GM23338 (cell line): Measurements from ENCODE around the gene ABCC5.

Experiments
- CREB1 ChIP-seq: fragments of 250-450 bp; sonication (Bioruptor Pico); IDR thresholded peaks from 2 replicates; pipeline ENCODE4 v1.5.0; 2020; ENCODE audit warnings: low read depth, mild to moderate bottlenecking, moderate library complexity
- CTCF ChIP-seq, 2 experiments: fragments of 200-600 bp in 1 of 2; sonication (generic) in 1 of 2; conservative IDR thresholded peaks; 2 replicates each; pipeline versions ENCODE4 v1.5.1 to v1.6.1; 2016 to 2017; ENCODE audit warnings: antibody characterized with exemption in 2 of 2, low read depth in 2 of 2, mild to moderate bottlenecking in 2 of 2, moderate library complexity in 1 of 2
- EZH2 ChIP-seq: fragments of 200-600 bp; sonication (generic); IDR thresholded peaks from one replicate; pipeline ENCODE4 v1.8.0; 2017; ENCODE audit warnings: antibody characterized with exemption, mild to moderate bottlenecking, low read depth; ENCODE audit not compliant: unreplicated experiment
- EZH2phosphoT487 ChIP-seq: fragments of 200-600 bp; sonication (generic); IDR thresholded peaks from one replicate; pipeline ENCODE4 v1.8.1; 2018; ENCODE audit warnings: antibody characterized with exemption; ENCODE audit not compliant: unreplicated experiment
- POLR2AphosphoS5 ChIP-seq: IDR thresholded peaks from 2 replicates; pipeline ENCODE4 v1.6.1; 2016; ENCODE audit warnings: antibody characterized with exemption, low read depth
- REST ChIP-seq: IDR thresholded peaks from one replicate; pipeline ENCODE4 v1.6.1; 2018; ENCODE audit warnings: antibody characterized with exemption; ENCODE audit not compliant: unreplicated experiment
- STAT1 ChIP-seq: IDR thresholded peaks from one replicate; pipeline ENCODE4 v1.6.1; 2016; ENCODE audit warnings: antibody characterized with exemption; ENCODE audit not compliant: unreplicated experiment
- ZNF114 ChIP-seq: fragments of 250-450 bp; sonication (Bioruptor Pico); IDR thresholded peaks from 2 replicates; pipeline ENCODE4 v1.5.0; 2020; ENCODE audit warnings: mild to moderate bottlenecking, moderate library complexity

- TF ChIP-seq CTCF (conservative IDR thresholded peaks at IDR 0.05; ENCODE audit: low read depth in 2 of 2): no peak
- TF ChIP-seq EZH2: no peak
- TF ChIP-seq REST: no peak
- TF ChIP-seq EZH2phosphoT487: no peak
- no peak for TF ChIP-seq POLR2AphosphoS5
- TF ChIP-seq CREB1 (CRISPR knock-in tag): no peak
- TF ChIP-seq ZNF114 (CRISPR knock-in tag): no peak
- no peak for TF ChIP-seq STAT1
Observed at GRCh38 chr3:183987000-183987600, 30.6 kb downstream of the ABCC5 start.
